ENCODE measurements around the gene LRPPRC. TPM values are rescaled to one million over a fixed set of nuclear protein-coding genes. Genes with fewer than 3 reads are reported as not detected.

LRPPRC gene
- total and polyA plus RNA-seq, 2 donors (not counting 3 experiments of a cell fraction or from before 2014, with no cell fraction given), result 22.6 to 94.0 TPM

- FAIRE-seq, result no peak
- peak overlapping the region; percentile 60 for H3K4me2 ChIP-seq (ENCODE audit: insufficient read depth, low read length)
- intact Hi-C loops (cut with micrococcal nuclease), result no loop called here
- no peaks in the 10 kb centered on the region for H3K9me3 ChIP-seq (replicated peaks; ENCODE audit: control insufficient read depth, insufficient read depth, low read length)
- H3K27ac ChIP-seq (ENCODE audit: insufficient read depth, low read depth, low read length), result no peak overlapping the region
- H4K20me1 ChIP-seq (replicated peaks; ENCODE audit: control insufficient read depth, extremely low read depth, insufficient read depth, low read length), result no peaks in the 10 kb centered on the region
- no peak overlapping the region for H3K9ac ChIP-seq (replicated peaks; ENCODE audit: extremely low read depth, insufficient read depth, low read length)
- peaks cover 73% of the 10 kb centered on the region for H3K79me2 ChIP-seq (ENCODE audit: control insufficient read depth, insufficient read depth, low read length)
- no peak overlapping the region for H2AFZ ChIP-seq (ENCODE audit: low read depth, low read length)
- BruUV-seq (replicated peaks), result no TSS peak
- peaks cover 0 to 3% of the 10 kb centered on the region in 2 experiments for H3K36me3 ChIP-seq (ENCODE audit: control insufficient read depth in 2 of 2, extremely low read depth in 1 of 2, insufficient read depth in 2 of 2, low read length in 2 of 2)
- H3K4me1 ChIP-seq (ENCODE audit: control insufficient read depth, extremely low read depth, insufficient read depth, low read length), result peaks cover 13% of the 10 kb centered on the region
- ChIA-PET CTCF (no interaction called here), POLR2A (no interaction called here)
- no peaks in the 10 kb centered on the region for H3K27me3 ChIP-seq (ENCODE audit: control insufficient read depth in 2 of 2, insufficient read depth in 2 of 2, low read length in 2 of 2)
- dilution Hi-C loops (cut with MboI; ENCODE audit: extremely low pct_ligation_motif_present, low sequenced_read_pairs), result no loop called here
- no peak overlapping the region for H3K4me3 ChIP-seq (replicated peaks in 1 of 3; ENCODE audit: insufficient read depth in 1 of 3, low read depth in 1 of 3, low read length in 3 of 3)
- TF ChIP-seq CTCF (IDR thresholded peaks at IDR 0.05; ENCODE audit: extremely low read depth in 1 of 2, insufficient read depth in 1 of 2, low read depth in 1 of 2, low read length in 2 of 2), result no peak
- no peak for TF ChIP-seq EZH2 (IDR thresholded peaks at IDR 0.05; ENCODE audit: borderline replicate concordance, low read depth, low read length, severe bottlenecking)
- no peak for TF ChIP-seq JUN (IDR thresholded peaks at IDR 0.05; ENCODE audit: borderline replicate concordance, insufficient read depth, insufficient read length, low read depth)
- TF ChIP-seq GATA2 (IDR thresholded peaks at IDR 0.05; ENCODE audit: insufficient read depth, insufficient read length, low read depth, low read length), result no peak
- no peak for TF ChIP-seq MYC (IDR thresholded peaks at IDR 0.05; ENCODE audit: low read depth, low read length)
- no peak for TF ChIP-seq FOS (IDR thresholded peaks at IDR 0.05; ENCODE audit: borderline replicate concordance, insufficient read depth, low read length)
- DNase-seq (ENCODE audit: low read depth, low spot score), result no peak
- no peaks in the 10 kb centered on the region for H3K9me1 ChIP-seq (replicated peaks; ENCODE audit: control insufficient read depth, extremely low read depth, insufficient read depth, low read length)
These were observed 2.4 kb downstream of the LRPPRC start for GRCh38 chr2:43993437-43993836.

- no peak for DNase-seq (ENCODE audit: low read depth, low spot score)
- CTCF ChIA-PET, result no interaction called here
- Histone ChIP-seq H3K36me3 (ENCODE audit: control insufficient read depth in 2 of 2, extremely low read depth in 1 of 2, insufficient read depth in 2 of 2, low read length in 2 of 2) (peaks cover 0 to 8% of the 10 kb centered on the region in 2 experiments), H3K9me1 (replicated peaks; ENCODE audit: control insufficient read depth, extremely low read depth, insufficient read depth, low read length) (no peaks in the 10 kb centered on the region), H3K4me2 (ENCODE audit: insufficient read depth, low read length) (no peak overlapping the region), H3K4me3 (replicated peaks in 1 of 3; ENCODE audit: insufficient read depth in 1 of 3, low read depth in 1 of 3, low read length in 3 of 3) (no peak overlapping the region), H3K9me3 (replicated peaks; ENCODE audit: control insufficient read depth, insufficient read depth, low read length) (no peaks in the 10 kb centered on the region), H3K27me3 (ENCODE audit: control insufficient read depth in 2 of 2, insufficient read depth in 2 of 2, low read length in 2 of 2) (no peaks in the 10 kb centered on the region), H3K27ac (ENCODE audit: insufficient read depth, low read depth, low read length) (no peak overlapping the region), H3K9ac (replicated peaks; ENCODE audit: extremely low read depth, insufficient read depth, low read length) (no peak overlapping the region), H3K79me2 (ENCODE audit: control insufficient read depth, insufficient read depth, low read length) (peaks cover 93% of the 10 kb centered on the region), H2AFZ (ENCODE audit: low read depth, low read length) (no peak overlapping the region), H3K4me1 (ENCODE audit: control insufficient read depth, extremely low read depth, insufficient read depth, low read length) (peaks cover 7% of the 10 kb centered on the region), H4K20me1 (replicated peaks; ENCODE audit: control insufficient read depth, extremely low read depth, insufficient read depth, low read length) (no peaks in the 10 kb centered on the region)
- POLR2A ChIA-PET, result no interaction called here
- no TSS peak for BruUV-seq (replicated peaks)
- TF ChIP-seq CTCF (IDR thresholded peaks at IDR 0.05; ENCODE audit: extremely low read depth in 1 of 2, insufficient read depth in 1 of 2, low read depth in 1 of 2, low read length in 2 of 2) (no peak), EZH2 (IDR thresholded peaks at IDR 0.05; ENCODE audit: borderline replicate concordance, low read depth, low read length, severe bottlenecking) (no peak)
- dilution Hi-C loops (cut with MboI; ENCODE audit: extremely low pct_ligation_motif_present, low sequenced_read_pairs) (no loop called here), intact Hi-C loops (cut with micrococcal nuclease) (no loop called here)
- no peak for FAIRE-seq
These were observed 6.2 kb downstream of the LRPPRC start for GRCh38 chr2:43989545-43989944.
